Smooth muscle cell (in vitro differentiated cells): ENCODE data around the gene RASAL1. TPM values are rescaled to one million over a fixed set of nuclear protein-coding genes. Genes with fewer than 3 reads are reported as not detected.

Source experiments
- DNase-seq: peaks from one replicate; lab custom pipeline; 2025; ENCODE audit not compliant: unreplicated experiment; lab: John Stamatoyannopoulos, UW
- H2AFZ ChIP-seq: fragments of 200-600 bp; sonication (generic); 2 replicates; pipeline ENCODE4 v1.6.0; 2016; ENCODE audit warnings: antibody characterized with exemption, low read depth, mild to moderate bottlenecking
- H3F3A ChIP-seq: fragments of 200-600 bp; sonication (generic); 2 replicates; pipeline ENCODE4 v1.6.0; 2017; ENCODE audit warnings: antibody characterized with exemption, low read depth
- H3K27ac ChIP-seq: fragments of 200-600 bp; sonication (generic); 2 replicates; pipeline ENCODE4 v1.5.1; 2016; ENCODE audit warnings: low read depth, mild to moderate bottlenecking
- H3K27me3 ChIP-seq: fragments of 200-600 bp; sonication (generic); 2 replicates; pipeline ENCODE4 v1.6.1; 2016; ENCODE audit warnings: low read depth, mild to moderate bottlenecking
- H3K36me3 ChIP-seq: fragments of 200-600 bp; sonication (generic); 2 replicates; pipeline ENCODE4 v1.5.1; 2016; ENCODE audit warnings: low read depth
- H3K4me1 ChIP-seq: fragments of 200-600 bp; sonication (generic); 2 replicates; pipeline ENCODE4 v1.5.1; 2016; ENCODE audit warnings: low read depth
- H3K4me2 ChIP-seq: fragments of 200-600 bp; sonication (generic); 2 replicates; pipeline ENCODE4 v1.6.0; 2016; ENCODE audit warnings: mild to moderate bottlenecking
- H3K4me3 ChIP-seq: fragments of 200-600 bp; sonication (generic); 2 replicates; pipeline ENCODE4 v1.5.1; 2016; ENCODE audit warnings: mild to moderate bottlenecking
- H3K79me2 ChIP-seq: fragments of 200-600 bp; sonication (generic); 2 replicates; pipeline ENCODE4 v1.6.0; 2016; ENCODE audit warnings: low read depth, mild to moderate bottlenecking
- H3K9ac ChIP-seq: fragments of 200-600 bp; sonication (generic); 2 replicates; pipeline ENCODE4 v1.6.0; 2016; ENCODE audit warnings: low read depth
- H3K9me3 ChIP-seq: fragments of 200-600 bp; sonication (generic); replicated peaks from 2 replicates; pipeline ENCODE4 v1.5.1; 2016; ENCODE audit warnings: low read depth
- H4K20me1 ChIP-seq: fragments of 200-600 bp; sonication (generic); 2 replicates; pipeline ENCODE4 v1.6.0; 2016; ENCODE audit warnings: low read depth
- WGBS: methylation state at CpG from one replicate; pipeline ENCODE4 v1.1.7; 2016; ENCODE audit warnings: low lambda C conversion rate; 5-methylcytosine and 5-hydroxymethylcytosine counted together
- polyA plus RNA-seq: library from polyadenylated mRNA; unstranded; fragments of >200 nt; fragmentation: Nextera tagmentation; extraction: Ambion mirVana; gene quantifications from 2 replicates; pipeline ENCODE4 v1.2.1, GENCODE V29; 2016
- total RNA-seq: library from RNA; depleted of rRNA; stranded (reverse); fragments of >200 nt; gene quantifications from 2 replicates; pipeline ENCODE4 v1.2.3, GENCODE V29; 2014
- TF ChIP-seq, protein P1 (sequence below): fragments of 200-600 bp; sonication (generic); IDR thresholded peaks from 2 replicates; pipeline ENCODE4 v1.5.1; 2017; ENCODE audit warnings: borderline replicate concordance, mild to moderate bottlenecking, antibody characterized with exemption; ENCODE audit not compliant: insufficient read depth, poor library complexity, severe bottlenecking

The RASAL1 gene
- total and polyA plus RNA-seq, 2 experiments from 2014 or later: not detected

DNA sequence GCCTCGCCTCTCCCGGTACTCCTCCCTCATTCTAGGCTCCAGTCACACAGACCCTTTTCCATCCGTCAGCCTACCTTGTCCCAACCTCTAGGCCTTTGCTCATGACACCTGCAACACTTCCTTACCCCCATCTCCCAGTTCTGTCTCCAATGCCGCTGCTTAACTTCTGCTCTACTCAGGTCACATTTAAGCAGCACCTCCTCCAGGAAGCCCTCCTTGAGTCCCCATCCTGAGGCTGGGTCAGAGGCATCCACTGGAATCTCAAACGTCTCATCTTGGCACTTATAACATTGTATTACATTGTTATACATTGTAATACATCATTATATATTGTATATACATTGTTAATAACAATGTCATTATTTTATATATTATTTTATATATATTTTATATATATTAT, 32.8 kb downstream of the RASAL1 start:
- H3K9ac ChIP-seq: no peak overlapping the region

DNA sequence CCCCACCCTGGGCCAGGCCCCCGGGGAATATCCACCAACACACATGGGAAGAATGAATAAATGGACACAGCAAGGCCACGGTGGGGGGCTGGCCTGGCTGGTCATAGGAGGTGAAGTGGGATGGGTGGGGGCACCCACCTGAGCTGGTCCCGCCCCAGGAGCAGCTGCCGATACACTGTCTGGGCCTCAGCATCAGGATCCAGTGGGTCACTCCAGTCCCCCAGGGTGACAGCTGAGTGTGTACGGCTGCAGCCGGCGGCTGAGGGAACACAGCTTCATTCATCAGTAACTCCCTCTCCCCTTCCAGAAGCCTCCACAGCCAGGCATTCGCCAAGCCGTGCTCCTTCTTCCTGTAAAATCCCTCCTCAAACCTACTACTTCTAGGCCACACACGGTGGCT, 33.8 kb downstream of the RASAL1 start:
- DNase-seq: no peak
- Histone ChIP-seq H3K9ac (no peak overlapping the region), H3K4me3 (no peak overlapping the region), H3K27ac (no peak overlapping the region), H2AFZ (no peak overlapping the region), H3K36me3 (no peaks in the 10 kb centered on the region), H3K9me3 (no peaks in the 10 kb centered on the region), H3K4me2 (no peak overlapping the region), H4K20me1 (no peaks in the 10 kb centered on the region), H3K27me3 (peaks cover 20% of the 10 kb centered on the region), H3K79me2 (no peaks in the 10 kb centered on the region), H3F3A (no peaks in the 10 kb centered on the region), H3K4me1 (no peaks in the 10 kb centered on the region)
- TF ChIP-seq, protein P1, sequence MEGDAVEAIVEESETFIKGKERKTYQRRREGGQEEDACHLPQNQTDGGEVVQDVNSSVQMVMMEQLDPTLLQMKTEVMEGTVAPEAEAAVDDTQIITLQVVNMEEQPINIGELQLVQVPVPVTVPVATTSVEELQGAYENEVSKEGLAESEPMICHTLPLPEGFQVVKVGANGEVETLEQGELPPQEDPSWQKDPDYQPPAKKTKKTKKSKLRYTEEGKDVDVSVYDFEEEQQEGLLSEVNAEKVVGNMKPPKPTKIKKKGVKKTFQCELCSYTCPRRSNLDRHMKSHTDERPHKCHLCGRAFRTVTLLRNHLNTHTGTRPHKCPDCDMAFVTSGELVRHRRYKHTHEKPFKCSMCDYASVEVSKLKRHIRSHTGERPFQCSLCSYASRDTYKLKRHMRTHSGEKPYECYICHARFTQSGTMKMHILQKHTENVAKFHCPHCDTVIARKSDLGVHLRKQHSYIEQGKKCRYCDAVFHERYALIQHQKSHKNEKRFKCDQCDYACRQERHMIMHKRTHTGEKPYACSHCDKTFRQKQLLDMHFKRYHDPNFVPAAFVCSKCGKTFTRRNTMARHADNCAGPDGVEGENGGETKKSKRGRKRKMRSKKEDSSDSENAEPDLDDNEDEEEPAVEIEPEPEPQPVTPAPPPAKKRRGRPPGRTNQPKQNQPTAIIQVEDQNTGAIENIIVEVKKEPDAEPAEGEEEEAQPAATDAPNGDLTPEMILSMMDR: no peak
- WGBS: 81% methylated on average over 10 of the region's 10 CpGs

More for the DNA sequence above, 32.8 kb downstream of the RASAL1 start:
- no peak for DNase-seq
- no peaks in the 10 kb centered on the region for H3K4me1 ChIP-seq
- H3F3A ChIP-seq: no peaks in the 10 kb centered on the region
- H2AFZ ChIP-seq: no peak overlapping the region
- 92% methylated on average over 5 of the region's 5 CpGs for WGBS
- H3K79me2 ChIP-seq: no peaks in the 10 kb centered on the region
- H4K20me1 ChIP-seq: no peaks in the 10 kb centered on the region
- no peaks in the 10 kb centered on the region for H3K9me3 ChIP-seq
- H3K27ac ChIP-seq: no peak overlapping the region
- no peak overlapping the region for H3K4me2 ChIP-seq
- peaks cover 20% of the 10 kb centered on the region for H3K27me3 ChIP-seq
- no peak overlapping the region for H3K4me3 ChIP-seq
- no peaks in the 10 kb centered on the region for H3K36me3 ChIP-seq
- TF ChIP-seq, protein P1: no peak

DNA sequence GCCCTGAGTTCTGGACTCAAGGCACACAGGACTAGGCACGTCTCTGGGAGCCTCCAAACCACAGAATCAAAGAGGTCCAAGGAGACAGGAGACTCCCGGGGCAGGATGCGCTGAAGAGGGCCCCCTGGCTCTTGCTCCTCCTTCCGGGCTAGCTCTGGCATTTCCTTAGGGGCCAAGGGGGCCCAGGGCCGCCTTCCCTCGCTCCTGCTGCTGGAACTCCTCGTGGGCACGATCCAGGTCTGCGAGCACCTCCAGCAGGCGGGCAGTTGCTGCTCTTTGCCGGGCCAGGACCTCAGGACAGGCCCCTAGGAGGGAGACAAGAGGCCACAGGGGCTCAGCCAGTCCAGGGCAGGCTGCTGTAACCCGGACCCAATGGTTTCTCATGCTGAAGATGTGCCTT, 35.8 kb downstream of the RASAL1 start:
- TF ChIP-seq, protein P1: no peak
- Histone ChIP-seq H3K4me2 (no peak overlapping the region), H2AFZ (no peak overlapping the region), H3K9ac (no peak overlapping the region), H3K4me3 (no peak overlapping the region), H3K4me1 (no peaks in the 10 kb centered on the region), H3K27me3 (peaks cover 15% of the 10 kb centered on the region), H3F3A (no peaks in the 10 kb centered on the region), H3K27ac (no peak overlapping the region), H3K9me3 (no peaks in the 10 kb centered on the region), H3K79me2 (no peaks in the 10 kb centered on the region), H4K20me1 (no peaks in the 10 kb centered on the region), H3K36me3 (no peaks in the 10 kb centered on the region)
- DNase-seq: no peak
- WGBS: 90% methylated on average over 12 of the region's 12 CpGs

DNA sequence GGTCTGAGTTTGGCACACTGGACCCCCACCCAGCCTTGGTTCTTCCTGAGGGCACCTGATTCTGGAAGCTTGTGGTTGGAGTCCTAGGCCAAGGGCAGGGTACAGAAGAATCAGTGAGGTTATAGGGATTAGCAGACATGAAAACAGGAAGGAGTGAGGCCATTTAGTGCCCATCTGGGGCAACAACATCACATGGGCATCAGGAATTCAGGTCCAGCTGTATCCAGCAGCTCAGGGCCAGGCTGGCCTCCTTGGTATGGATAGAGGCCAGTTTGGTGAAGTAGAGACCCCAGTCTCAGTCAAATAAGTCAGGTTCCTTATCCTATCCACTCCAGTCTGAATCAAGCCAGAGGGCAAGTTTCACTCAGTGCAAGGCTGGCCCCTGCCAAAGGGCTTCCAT, 36.2 kb downstream of the RASAL1 start:
- peaks cover 11% of the 10 kb centered on the region for H3K27me3 ChIP-seq
- no peaks in the 10 kb centered on the region for H4K20me1 ChIP-seq
- H3K79me2 ChIP-seq: no peaks in the 10 kb centered on the region
- H3K4me1 ChIP-seq: no peaks in the 10 kb centered on the region
- H3K9ac ChIP-seq: no peak overlapping the region
- DNase-seq: no peak
- H3K4me3 ChIP-seq: no peak overlapping the region
- H3K36me3 ChIP-seq: no peaks in the 10 kb centered on the region
- H3K4me2 ChIP-seq: no peak overlapping the region
- H3F3A ChIP-seq: no peaks in the 10 kb centered on the region
- TF ChIP-seq, protein P1: no peak
- no peak overlapping the region for H3K27ac ChIP-seq
- H2AFZ ChIP-seq: no peak overlapping the region
- H3K9me3 ChIP-seq: no peaks in the 10 kb centered on the region
